A673 (cell line): Measurements from ENCODE around the gene MLPH. TPM values are rescaled to one million over a fixed set of nuclear protein-coding genes. Genes with fewer than 3 reads are reported as not detected.

ENCODE experiments used
- BruUV-seq: library from RNA; stranded (reverse); fragments of 400-500 nt; replicated peaks from 2 replicates; lab custom pipeline; 2021; lab: Mats Ljungman, UMichigan
- CTCF ChIA-PET: fragments of 300-600 bp; sonication (Branson Sonifier 250); formaldehyde crosslinking; loops from one replicate; lab custom pipeline; 2022; ENCODE audit warnings: antibody characterized with exemption; lab: Charles Lee
- POLR2A ChIA-PET: fragments of 300-600 bp; sonication (Branson Sonifier 250); formaldehyde crosslinking; loops from one replicate; lab custom pipeline; 2022; ENCODE audit warnings: antibody characterized with exemption; ENCODE audit not compliant: low non-redundant PET; lab: Charles Lee
- DNase-seq: peaks from one replicate; pipeline ENCODE4 v3.0.0-alpha.2; 2015; ENCODE audit warnings: low spot score
- H3K27ac ChIP-seq: fragments of 200-600 bp; sonication (generic); 2 replicates; pipeline ENCODE4 v1.5.1; 2016; ENCODE audit warnings: mixed run types, low read depth, mild to moderate bottlenecking, mixed read lengths, antibody characterized with exemption, low read length; ENCODE audit not compliant: poor library complexity, severe bottlenecking
- H3K27me3 ChIP-seq: fragments of 200-600 bp; sonication (generic); replicated peaks from 2 replicates; pipeline ENCODE4 v1.6.1; 2017; ENCODE audit warnings: mixed run types, low read depth, mild to moderate bottlenecking, mixed read lengths, antibody characterized with exemption, low read length; ENCODE audit not compliant: insufficient read depth, poor library complexity
- H3K36me3 ChIP-seq: fragments of 200-600 bp; sonication (generic); 2 replicates; pipeline ENCODE4 v1.6.1; 2016; ENCODE audit warnings: mixed run types, mild to moderate bottlenecking, mixed read lengths, antibody characterized with exemption, low read length; ENCODE audit not compliant: insufficient read depth, poor library complexity, severe bottlenecking
- H3K4me1 ChIP-seq: fragments of 200-600 bp; sonication (generic); 2 replicates; pipeline ENCODE4 v1.6.1; 2017; ENCODE audit warnings: mixed run types, mild to moderate bottlenecking, mixed read lengths, antibody characterized with exemption, low read length; ENCODE audit not compliant: insufficient read depth, poor library complexity, severe bottlenecking
- H3K4me3 ChIP-seq: fragments of 200-600 bp; sonication (generic); 2 replicates; pipeline ENCODE4 v1.5.1; 2016; ENCODE audit warnings: low read depth, mixed run types, mild to moderate bottlenecking, mixed read lengths, low read length; ENCODE audit not compliant: poor library complexity, severe bottlenecking
- H3K9me3 ChIP-seq: fragments of 200-600 bp; sonication (generic); 2 replicates; pipeline ENCODE4 v1.6.1; 2016; ENCODE audit warnings: mixed run types, low read depth, mild to moderate bottlenecking, mixed read lengths, antibody characterized with exemption, low read length; ENCODE audit not compliant: poor library complexity, severe bottlenecking
- CTCF ChIP-seq: fragments of 300-800, 200-600 bp; sonication (generic); conservative IDR thresholded peaks from 2 replicates; pipeline ENCODE4 v1.5.1; 2017; ENCODE audit warnings: low read depth, mild to moderate bottlenecking, antibody characterized with exemption, low read length, moderate library complexity, mixed read lengths
- EZH2 ChIP-seq: fragments of 200-600 bp; sonication (generic); IDR thresholded peaks from 2 replicates; pipeline ENCODE4 v1.6.1; 2017; ENCODE audit warnings: borderline replicate concordance, low read depth, mild to moderate bottlenecking, mixed read lengths, antibody characterized with exemption, low read length; ENCODE audit not compliant: poor library complexity, severe bottlenecking
- intact Hi-C: fragments of 100-400 bp; cut with micrococcal nuclease; formaldehyde crosslinking; loops from one replicate; pipeline ENCODE4 v1.10.0; 2022; ENCODE audit not compliant: unreplicated experiment
- total RNA-seq: library from RNA; stranded (reverse); gene quantifications from 2 replicates; pipeline ENCODE4 v1.2.3, GENCODE V29; 2021

The MLPH gene
- total RNA-seq, 1 experiment from 2014 or later: not detected

GRCh38 chr2:237478095-237478494 is 9.0 kb upstream of the MLPH start:
- no peak for DNase-seq
- BruUV-seq: no TSS peak
- H3K36me3 ChIP-seq: no peaks in the 10 kb centered on the region
- peaks cover 6% of the 10 kb centered on the region for H3K4me1 ChIP-seq
- no peak overlapping the region for H3K27ac ChIP-seq
- H3K27me3 ChIP-seq: peaks cover 57% of the 10 kb centered on the region
- no peak for TF ChIP-seq CTCF
- no peak for TF ChIP-seq EZH2
- no peaks in the 10 kb centered on the region for H3K9me3 ChIP-seq
- POLR2A ChIA-PET: no interaction called here
- CTCF ChIA-PET: no interaction called here
- intact Hi-C loops: loop anchor here (5.0 kb wide), 2 partner anchors 56 to 326 kb away; no protein-coding TSS in a partner anchor
- no peak overlapping the region for H3K4me3 ChIP-seq

- Histone ChIP-seq H3K9me3 (no peaks in the 10 kb centered on the region), H3K4me3 (no peak overlapping the region), H3K36me3 (no peaks in the 10 kb centered on the region), H3K4me1 (peaks cover 6% of the 10 kb centered on the region), H3K27ac (no peak overlapping the region), H3K27me3 (peaks cover 57% of the 10 kb centered on the region)
- ChIA-PET POLR2A (no interaction called here), CTCF (no interaction called here)
- BruUV-seq: no TSS peak
- intact Hi-C loops: loop anchor here (5.0 kb wide), 2 partner anchors 57 to 327 kb away; no protein-coding TSS in a partner anchor
- TF ChIP-seq EZH2 (no peak), CTCF (no peak)
- DNase-seq: no peak
These were observed 8.1 kb upstream of the MLPH start for GRCh38 chr2:237478979-237479378.

- no TSS peak for BruUV-seq
- H3K27me3 ChIP-seq: peaks cover 57% of the 10 kb centered on the region
- intact Hi-C loops: loop anchor here (5.0 kb wide), 2 partner anchors 57 to 327 kb away; no protein-coding TSS in a partner anchor
- DNase-seq: no peak
- CTCF ChIA-PET: no interaction called here
- no peak overlapping the region for H3K27ac ChIP-seq
- no peaks in the 10 kb centered on the region for H3K9me3 ChIP-seq
- H3K4me3 ChIP-seq: no peak overlapping the region
- no peaks in the 10 kb centered on the region for H3K4me1 ChIP-seq
- TF ChIP-seq EZH2 (no peak), CTCF (no peak)
- POLR2A ChIA-PET: no interaction called here
- no peaks in the 10 kb centered on the region for H3K36me3 ChIP-seq
These were observed 7.3 kb upstream of the MLPH start for GRCh38 chr2:237479747-237480146.
